B cell (primary cell): ENCODE data around the gene GCNA.

ENCODE experiments used
- CTCF ChIP-seq: fragments of 200-600 bp; IDR thresholded peaks from one replicate; pipeline ENCODE4 v1.8.0; 2022; ENCODE audit warnings: antibody characterized with exemption, mild to moderate bottlenecking
- EZH2 ChIP-seq: IDR thresholded peaks from 2 replicates; pipeline ENCODE4 v1.6.1; 2012; ENCODE audit warnings: borderline replicate concordance, low read depth, mild to moderate bottlenecking, moderate library complexity, low read length; ENCODE audit not compliant: insufficient read depth, poor library complexity, severe bottlenecking

DNA sequence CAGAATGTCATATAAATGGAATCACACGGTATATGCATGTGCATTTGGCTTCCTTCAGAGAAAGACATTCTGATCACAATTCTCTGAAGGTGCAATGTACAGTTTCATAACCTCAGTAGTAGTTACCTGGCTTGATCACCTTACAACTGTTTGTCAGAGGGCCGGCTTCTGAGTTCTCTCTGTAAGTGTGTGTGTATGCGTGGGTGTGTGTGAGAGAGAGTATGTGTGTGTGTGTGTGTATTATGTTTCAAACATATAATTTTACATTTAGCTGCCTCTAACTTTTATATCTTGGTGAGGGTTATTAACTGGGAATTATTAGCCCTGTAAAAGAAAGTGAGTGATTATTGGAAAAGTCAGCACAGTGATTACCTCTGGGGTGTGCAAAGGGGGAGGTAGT, 81.1 kb downstream of the GCNA start:
- TF ChIP-seq CTCF, result no peak
- no peak for TF ChIP-seq EZH2
